K562 treated with DMSO at 1 percent for 4 hours (cell line): ENCODE results near the gene KRT82. TPM values are rescaled to one million over a fixed set of nuclear protein-coding genes. Genes with fewer than 3 reads are reported as not detected.

Experiments used
- total RNA-seq: library from RNA; unstranded; fragments of 300-600 nt; gene quantifications from 2 replicates; pipeline ENCODE4 v1.2.3, GENCODE V29; 2022; ENCODE audit not compliant: insufficient read depth

The KRT82 gene
- not detected in 2 replicates for total RNA-seq

GRCh38 chr12:52405922-52406385 lies at the start of gene KRT82:
Gene KRT82 (minus strand): TSS chr12:52406335. CDS start chr12:52406277, 58 bp downstream.

GRCh38 chr12:52452101-52452500 lies 46.0 kb upstream of the KRT82 start, which contains the start of gene KRT6B:
Gene KRT6B (minus strand): TSS chr12:52452146. CDS start chr12:52452078, 68 bp downstream.

GRCh38 chr12:52434081-52434733 lies 28.1 kb upstream of the KRT82 start, which contains the start of gene KRT75:
Gene KRT75 (minus strand): TSS chr12:52434371. CDS start chr12:52434304, 67 bp downstream.

GRCh38 chr12:52385226-52385702 lies 20.9 kb downstream of the KRT82 start, which contains the start of gene KRT84:
Gene KRT84 (minus strand): TSS chr12:52385652. CDS start chr12:52385585, 67 bp downstream.

DNA sequence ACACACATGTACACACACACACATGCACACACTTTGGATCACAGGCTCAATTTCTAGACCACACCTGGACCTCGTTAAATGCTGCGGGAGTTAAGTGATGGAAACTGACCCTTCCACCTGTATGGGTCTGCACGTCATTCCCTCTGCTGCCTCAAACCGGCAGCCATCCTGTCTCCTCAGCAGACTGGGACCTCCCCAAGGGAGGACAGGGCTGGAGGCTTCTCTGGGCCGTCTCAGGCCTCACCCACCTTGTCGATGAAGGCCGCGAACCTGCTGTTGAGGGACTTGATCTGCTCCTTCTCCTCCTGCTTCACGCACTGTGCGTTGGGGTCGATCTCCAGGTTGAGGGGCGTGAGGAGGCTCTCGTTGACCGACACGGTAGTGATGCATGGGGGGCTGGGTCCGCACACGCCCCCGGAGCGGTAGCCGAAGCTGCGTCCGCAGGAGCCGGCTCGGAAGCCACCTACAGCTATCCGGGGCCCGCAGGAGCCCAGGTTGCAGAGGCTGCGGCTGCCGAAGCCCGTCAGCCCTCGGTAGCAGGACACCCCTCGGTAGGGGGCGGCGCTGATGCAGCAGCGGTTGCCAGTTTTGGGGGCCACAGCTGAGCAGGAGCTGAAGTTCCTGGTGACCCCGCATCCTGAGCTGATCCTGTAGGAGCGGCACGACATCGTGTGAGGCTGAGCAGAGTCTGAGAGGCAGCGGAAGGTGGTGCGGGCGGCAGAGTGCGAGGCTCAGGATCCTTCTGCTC lies 39.2 kb downstream of the KRT82 start, which contains the start of gene KRT85:
KRT85 (minus strand) TSS at position 744 of the 748 bp plus-strand sequence; CDS start at position 668, 76 bp downstream.

Other genes starting within 250 kb of the KRT82 start
- not detected in 2 replicates for gene KRT80, start 214.3 kb downstream of the KRT82 start, total RNA-seq
- not detected in 2 replicates for gene KRT7, start 173.1 kb downstream of the KRT82 start, total RNA-seq
- gene KRT86, start 131.7 kb downstream of the KRT82 start, total RNA-seq = not detected in 2 replicates
- 0.75 and 1.1 TPM in 2 replicates for gene KRT81, start 114.8 kb downstream of the KRT82 start, total RNA-seq
- gene KRT83, start 84.9 kb downstream of the KRT82 start, total RNA-seq = not detected in 2 replicates
- gene KRT85, start 38.9 kb downstream of the KRT82 start, total RNA-seq = not detected in 2 replicates
- gene KRT84, start 20.7 kb downstream of the KRT82 start, total RNA-seq = not detected in 2 replicates
- gene KRT75, start 28.0 kb upstream of the KRT82 start, total RNA-seq = not detected in 2 replicates
- gene KRT6B, start 45.8 kb upstream of the KRT82 start, total RNA-seq = not detected in 2 replicates
- not detected in 2 replicates for gene KRT6C, start 67.5 kb upstream of the KRT82 start, total RNA-seq
- not detected in 2 replicates for gene KRT6A, start 86.9 kb upstream of the KRT82 start, total RNA-seq
- not detected in 2 replicates for gene KRT5, start 114.1 kb upstream of the KRT82 start, total RNA-seq
- not detected in 2 replicates for gene KRT71, start 146.8 kb upstream of the KRT82 start, total RNA-seq
- not detected in 2 replicates for gene KRT74, start 167.5 kb upstream of the KRT82 start, total RNA-seq
- gene KRT72, start 195.1 kb upstream of the KRT82 start, total RNA-seq = 0.35 TPM in 1 of 2 replicates, not detected in the other
- gene KRT73, start 212.2 kb upstream of the KRT82 start, total RNA-seq = not detected in 2 replicates
- 0.84 TPM in 1 of 2 replicates, not detected in the other for gene KRT2, start 245.9 kb upstream of the KRT82 start, total RNA-seq